ENCODE data around the gene C2orf81. TPM values are rescaled to one million over a fixed set of nuclear protein-coding genes. Genes with fewer than 3 reads are reported as not detected.

The C2orf81 gene
- total RNA-seq, 1 donor from 2014 or later = 2.1 TPM

DNA sequence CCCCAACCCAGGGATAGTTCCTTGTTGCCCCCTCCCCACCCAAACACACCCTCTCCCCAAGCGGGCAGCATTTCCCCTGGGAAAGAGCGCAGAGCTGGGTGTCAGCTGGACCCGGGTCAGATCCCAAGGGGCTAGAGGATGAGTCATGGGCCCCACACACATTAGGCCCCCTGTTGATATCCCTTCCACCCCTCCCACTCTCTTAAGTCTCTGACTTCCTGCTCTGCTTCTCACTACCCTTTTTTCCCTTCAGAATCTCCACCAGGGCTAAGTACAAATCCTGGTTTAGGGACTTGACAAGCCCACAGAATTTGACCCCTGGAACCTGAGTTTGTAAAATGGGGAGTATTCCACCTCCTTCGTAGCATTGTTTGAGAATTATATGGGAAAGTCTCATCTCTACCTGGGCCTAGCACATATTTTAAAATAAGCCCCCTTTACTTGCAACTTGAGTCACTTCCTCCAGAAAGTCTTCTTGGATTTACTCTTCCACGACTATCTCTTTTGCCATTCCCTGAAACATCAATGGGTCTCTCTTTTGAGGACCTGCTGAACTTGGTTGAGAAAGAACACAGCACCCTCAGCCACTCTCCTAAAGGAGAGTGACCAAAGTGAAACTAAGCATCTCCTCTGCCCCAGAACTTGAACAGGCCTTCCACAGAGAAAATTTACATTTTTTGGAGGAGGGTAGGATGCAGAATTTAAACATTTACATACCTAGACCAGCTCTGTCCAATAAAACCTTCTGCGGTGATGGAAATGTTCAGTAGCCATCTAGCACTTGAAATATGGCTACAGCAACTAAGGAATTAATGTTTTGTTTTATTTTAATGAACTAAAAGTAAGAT lies 15.7 kb upstream of the C2orf81 start:
- FAIRE-seq (no peak), DNase-seq (ENCODE audit: low read depth) (no peak)
- Mint-ChIP-seq H3K27me3 (ENCODE audit: low read depth, unreplicated experiment) (no peaks in the 10 kb centered on the region), H3K4me3 (ENCODE audit: unreplicated experiment) (no peak overlapping the region), H3K27ac (ENCODE audit: unreplicated experiment) (no peak overlapping the region), H3K9me3 (ENCODE audit: unreplicated experiment) (no peaks in the 10 kb centered on the region), H3K4me1 (ENCODE audit: low read depth, unreplicated experiment) (peaks cover 24% of the 10 kb centered on the region), H3K36me3 (ENCODE audit: low read depth, unreplicated experiment) (peaks cover 6% of the 10 kb centered on the region)
- Histone ChIP-seq H4K20me1 (ENCODE audit: insufficient read depth, low read length) (peaks cover 38% of the 10 kb centered on the region), H3K27me3 (ENCODE audit: insufficient read depth, low read length) (peaks cover 9% of the 10 kb centered on the region), H3K4me2 (ENCODE audit: low read length) (peak overlapping the region; percentile 52), H3K9ac (ENCODE audit: low read length) (peak overlapping the region; percentile 22), H3K4me1 (ENCODE audit: insufficient read depth, low read length) (peaks cover 39% of the 10 kb centered on the region), H3K36me3 (ENCODE audit: insufficient read depth, low read length) (no peaks in the 10 kb centered on the region), H3K9me3 (ENCODE audit: insufficient read depth, low read depth, low read length) (no peaks in the 10 kb centered on the region), H3K4me3 (ENCODE audit: insufficient read depth, low read depth, low read length) (no peak overlapping the region), H3K27ac (ENCODE audit: low read depth, low read length) (no peak overlapping the region), H3K79me2 (ENCODE audit: insufficient read depth, low read length) (peaks cover 30% of the 10 kb centered on the region), H2AFZ (ENCODE audit: low read depth, low read length) (no peak overlapping the region)
- no peak for TF ChIP-seq EZH2 (IDR thresholded peaks at IDR 0.05; ENCODE audit: insufficient read depth, low read length)
- TF ChIP-seq, protein P1, sequence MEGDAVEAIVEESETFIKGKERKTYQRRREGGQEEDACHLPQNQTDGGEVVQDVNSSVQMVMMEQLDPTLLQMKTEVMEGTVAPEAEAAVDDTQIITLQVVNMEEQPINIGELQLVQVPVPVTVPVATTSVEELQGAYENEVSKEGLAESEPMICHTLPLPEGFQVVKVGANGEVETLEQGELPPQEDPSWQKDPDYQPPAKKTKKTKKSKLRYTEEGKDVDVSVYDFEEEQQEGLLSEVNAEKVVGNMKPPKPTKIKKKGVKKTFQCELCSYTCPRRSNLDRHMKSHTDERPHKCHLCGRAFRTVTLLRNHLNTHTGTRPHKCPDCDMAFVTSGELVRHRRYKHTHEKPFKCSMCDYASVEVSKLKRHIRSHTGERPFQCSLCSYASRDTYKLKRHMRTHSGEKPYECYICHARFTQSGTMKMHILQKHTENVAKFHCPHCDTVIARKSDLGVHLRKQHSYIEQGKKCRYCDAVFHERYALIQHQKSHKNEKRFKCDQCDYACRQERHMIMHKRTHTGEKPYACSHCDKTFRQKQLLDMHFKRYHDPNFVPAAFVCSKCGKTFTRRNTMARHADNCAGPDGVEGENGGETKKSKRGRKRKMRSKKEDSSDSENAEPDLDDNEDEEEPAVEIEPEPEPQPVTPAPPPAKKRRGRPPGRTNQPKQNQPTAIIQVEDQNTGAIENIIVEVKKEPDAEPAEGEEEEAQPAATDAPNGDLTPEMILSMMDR (IDR thresholded peaks at IDR 0.05; ENCODE audit: insufficient read depth, low read depth, low read length) = no peak

DNA sequence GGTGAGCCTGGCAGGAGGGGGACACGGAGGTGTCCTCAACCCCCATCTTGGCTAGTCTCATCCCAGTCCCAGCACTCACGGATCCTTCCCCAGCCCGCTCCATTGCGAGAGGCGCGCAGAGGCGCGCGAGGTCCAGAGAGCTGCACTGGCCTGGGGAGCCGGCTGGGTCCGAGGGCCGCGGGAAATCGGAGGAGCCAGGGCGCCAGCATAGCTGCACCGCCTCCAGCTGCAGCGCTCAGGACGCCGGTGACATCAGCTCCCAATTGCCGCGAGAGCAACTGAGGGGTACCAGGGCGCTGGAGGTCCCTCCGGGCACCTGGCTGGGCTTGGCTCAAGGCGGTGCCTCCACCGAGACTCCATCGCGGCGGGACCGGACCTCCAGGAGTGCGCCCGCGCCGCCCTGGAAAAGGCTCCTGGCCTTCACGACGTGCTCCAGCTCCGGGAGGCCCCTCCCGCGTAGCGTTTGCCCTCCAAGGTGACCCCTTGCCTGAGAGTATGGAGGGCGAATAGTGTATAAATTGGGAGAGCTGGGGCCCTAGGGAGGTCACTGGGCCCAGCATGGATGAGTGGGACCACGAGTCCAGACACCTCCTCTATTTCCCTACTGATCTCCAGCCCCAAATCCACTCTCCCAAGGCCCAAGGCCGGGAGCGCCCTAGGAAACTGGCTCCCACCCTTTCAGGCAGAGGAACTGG lies 14.8 kb upstream of the C2orf81 start:
- Histone ChIP-seq H3K79me2 (ENCODE audit: insufficient read depth, low read length) (peaks cover 30% of the 10 kb centered on the region), H3K4me3 (ENCODE audit: insufficient read depth, low read depth, low read length) (no peak overlapping the region), H2AFZ (ENCODE audit: low read depth, low read length) (peak overlapping the region; percentile 15), H3K9me3 (ENCODE audit: insufficient read depth, low read depth, low read length) (no peaks in the 10 kb centered on the region), H3K27me3 (ENCODE audit: insufficient read depth, low read length) (peaks cover 2% of the 10 kb centered on the region), H4K20me1 (ENCODE audit: insufficient read depth, low read length) (peaks cover 41% of the 10 kb centered on the region), H3K4me2 (ENCODE audit: low read length) (peak overlapping the region; percentile 52), H3K4me1 (ENCODE audit: insufficient read depth, low read length) (peaks cover 38% of the 10 kb centered on the region), H3K9ac (ENCODE audit: low read length) (peak overlapping the region; percentile 22), H3K27ac (ENCODE audit: low read depth, low read length) (no peak overlapping the region), H3K36me3 (ENCODE audit: insufficient read depth, low read length) (no peaks in the 10 kb centered on the region)
- TF ChIP-seq, protein P1 (IDR thresholded peaks at IDR 0.05; ENCODE audit: insufficient read depth, low read depth, low read length) = no peak
- TF ChIP-seq EZH2 (IDR thresholded peaks at IDR 0.05; ENCODE audit: insufficient read depth, low read length) = no peak
- Mint-ChIP-seq H3K4me1 (ENCODE audit: low read depth, unreplicated experiment) (peaks cover 24% of the 10 kb centered on the region), H3K4me3 (ENCODE audit: unreplicated experiment) (no peak overlapping the region), H3K27ac (ENCODE audit: unreplicated experiment) (no peak overlapping the region), H3K27me3 (ENCODE audit: low read depth, unreplicated experiment) (no peaks in the 10 kb centered on the region), H3K9me3 (ENCODE audit: unreplicated experiment) (no peaks in the 10 kb centered on the region), H3K36me3 (ENCODE audit: low read depth, unreplicated experiment) (peaks cover 6% of the 10 kb centered on the region)
- no peak for FAIRE-seq
- DNase-seq (ENCODE audit: low read depth) = no peak
